ENCODE measurements around the gene GOLGA5. TPM values are rescaled to one million over a fixed set of nuclear protein-coding genes. Genes with fewer than 3 reads are reported as not detected.

The GOLGA5 gene
- total and polyA plus RNA-seq, 2 of the 13 experiments (the other 11 are each of a cell fraction or from before 2014, with no cell fraction given) = 31.0 to 40.0 TPM

DNA sequence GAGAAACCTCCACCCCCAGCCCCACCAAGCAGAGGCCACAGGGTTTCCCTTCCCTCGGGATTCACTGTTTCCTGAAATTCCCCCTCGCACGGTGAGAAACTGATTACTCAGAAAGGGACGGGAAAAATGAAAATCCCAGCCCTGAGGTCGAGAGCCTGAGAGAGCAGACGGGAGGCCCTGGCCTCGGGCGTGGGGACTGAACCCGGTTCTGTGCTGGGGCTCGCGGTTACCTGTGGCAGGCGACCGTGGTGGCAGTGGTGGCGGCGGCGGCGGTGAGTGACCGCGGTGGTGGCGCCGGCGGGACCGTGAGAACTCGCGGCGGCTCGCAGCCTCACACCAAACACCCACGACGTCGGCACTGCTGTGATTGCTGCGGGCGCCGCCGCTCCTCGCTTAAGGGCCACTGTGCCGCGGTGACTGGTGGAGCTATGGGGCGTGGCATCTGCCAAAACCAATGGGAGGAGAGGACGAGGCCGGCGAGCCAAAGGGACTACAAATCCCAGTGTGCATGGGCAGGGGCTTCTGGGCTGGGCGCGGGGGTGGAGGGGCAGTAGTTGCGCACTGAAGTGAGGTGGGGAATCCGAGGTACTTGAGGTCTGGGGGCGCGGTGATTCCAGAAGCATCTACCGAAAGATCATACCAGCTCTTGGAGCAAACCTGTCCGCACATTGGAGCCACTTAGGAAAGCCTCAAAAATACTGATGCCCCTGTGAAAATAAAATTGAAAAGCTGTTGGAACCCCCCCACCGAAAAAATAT lies 45.7 kb upstream of the GOLGA5 start, which contains the start of gene LGMN (continued):
- TF ChIP-seq GZF1 (CRISPR knock-in tag; IDR thresholded peaks at IDR 0.05) (no peak), KAT2B (IDR thresholded peaks at IDR 0.05; ENCODE audit: borderline replicate concordance, low read depth, low read length) (no peak), ZNF660 (CRISPR knock-in tag; IDR thresholded peaks at IDR 0.05; ENCODE audit: borderline replicate concordance, low read depth) (no peak), NCOA5 (CRISPR knock-in tag; IDR thresholded peaks at IDR 0.05) (no peak), ZNF232 (CRISPR knock-in tag; IDR thresholded peaks at IDR 0.05; ENCODE audit: borderline replicate concordance) (no peak), RAD51 (IDR thresholded peaks at IDR 0.05; ENCODE audit: borderline replicate concordance) (no peak), ZNF547 (CRISPR knock-in tag; IDR thresholded peaks at IDR 0.05) (peak; percentile 82), TAF1 (CRISPR knock-in tag; IDR thresholded peaks at IDR 0.05) (peak; percentile 97), MIER2 (CRISPR knock-in tag; IDR thresholded peaks at IDR 0.05) (no peak), NCOA2 (CRISPR knock-in tag; IDR thresholded peaks at IDR 0.05) (no peak), ZNF136 (CRISPR knock-in tag; IDR thresholded peaks at IDR 0.05; ENCODE audit: low read depth) (0 out of 2 replicates have a peak, but pooled peaks have one; percentile 62), ZBTB8A (CRISPR knock-in tag; IDR thresholded peaks at IDR 0.05; ENCODE audit: borderline replicate concordance, low read depth) (no peak), ZKSCAN8 (CRISPR knock-in tag; IDR thresholded peaks at IDR 0.05; ENCODE audit: borderline replicate concordance) (no peak), RERE (CRISPR knock-in tag; IDR thresholded peaks at IDR 0.05; ENCODE audit: low read depth) (0 out of 2 replicates have a peak, but pooled peaks have one; percentile 17)
- TF ChIP-seq, protein P1, sequence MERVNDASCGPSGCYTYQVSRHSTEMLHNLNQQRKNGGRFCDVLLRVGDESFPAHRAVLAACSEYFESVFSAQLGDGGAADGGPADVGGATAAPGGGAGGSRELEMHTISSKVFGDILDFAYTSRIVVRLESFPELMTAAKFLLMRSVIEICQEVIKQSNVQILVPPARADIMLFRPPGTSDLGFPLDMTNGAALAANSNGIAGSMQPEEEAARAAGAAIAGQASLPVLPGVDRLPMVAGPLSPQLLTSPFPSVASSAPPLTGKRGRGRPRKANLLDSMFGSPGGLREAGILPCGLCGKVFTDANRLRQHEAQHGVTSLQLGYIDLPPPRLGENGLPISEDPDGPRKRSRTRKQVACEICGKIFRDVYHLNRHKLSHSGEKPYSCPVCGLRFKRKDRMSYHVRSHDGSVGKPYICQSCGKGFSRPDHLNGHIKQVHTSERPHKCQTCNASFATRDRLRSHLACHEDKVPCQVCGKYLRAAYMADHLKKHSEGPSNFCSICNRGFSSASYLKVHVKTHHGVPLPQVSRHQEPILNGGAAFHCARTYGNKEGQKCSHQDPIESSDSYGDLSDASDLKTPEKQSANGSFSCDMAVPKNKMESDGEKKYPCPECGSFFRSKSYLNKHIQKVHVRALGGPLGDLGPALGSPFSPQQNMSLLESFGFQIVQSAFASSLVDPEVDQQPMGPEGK (CRISPR knock-in tag; IDR thresholded peaks at IDR 0.05) = peak; percentile 94
- TF ChIP-seq, protein P2, sequence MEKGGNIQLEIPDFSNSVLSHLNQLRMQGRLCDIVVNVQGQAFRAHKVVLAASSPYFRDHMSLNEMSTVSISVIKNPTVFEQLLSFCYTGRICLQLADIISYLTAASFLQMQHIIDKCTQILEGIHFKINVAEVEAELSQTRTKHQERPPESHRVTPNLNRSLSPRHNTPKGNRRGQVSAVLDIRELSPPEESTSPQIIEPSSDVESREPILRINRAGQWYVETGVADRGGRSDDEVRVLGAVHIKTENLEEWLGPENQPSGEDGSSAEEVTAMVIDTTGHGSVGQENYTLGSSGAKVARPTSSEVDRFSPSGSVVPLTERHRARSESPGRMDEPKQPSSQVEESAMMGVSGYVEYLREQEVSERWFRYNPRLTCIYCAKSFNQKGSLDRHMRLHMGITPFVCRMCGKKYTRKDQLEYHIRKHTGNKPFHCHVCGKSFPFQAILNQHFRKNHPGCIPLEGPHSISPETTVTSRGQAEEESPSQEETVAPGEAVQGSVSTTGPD (CRISPR knock-in tag; IDR thresholded peaks at IDR 0.05) = no peak
- TF ChIP-seq, protein P3, sequence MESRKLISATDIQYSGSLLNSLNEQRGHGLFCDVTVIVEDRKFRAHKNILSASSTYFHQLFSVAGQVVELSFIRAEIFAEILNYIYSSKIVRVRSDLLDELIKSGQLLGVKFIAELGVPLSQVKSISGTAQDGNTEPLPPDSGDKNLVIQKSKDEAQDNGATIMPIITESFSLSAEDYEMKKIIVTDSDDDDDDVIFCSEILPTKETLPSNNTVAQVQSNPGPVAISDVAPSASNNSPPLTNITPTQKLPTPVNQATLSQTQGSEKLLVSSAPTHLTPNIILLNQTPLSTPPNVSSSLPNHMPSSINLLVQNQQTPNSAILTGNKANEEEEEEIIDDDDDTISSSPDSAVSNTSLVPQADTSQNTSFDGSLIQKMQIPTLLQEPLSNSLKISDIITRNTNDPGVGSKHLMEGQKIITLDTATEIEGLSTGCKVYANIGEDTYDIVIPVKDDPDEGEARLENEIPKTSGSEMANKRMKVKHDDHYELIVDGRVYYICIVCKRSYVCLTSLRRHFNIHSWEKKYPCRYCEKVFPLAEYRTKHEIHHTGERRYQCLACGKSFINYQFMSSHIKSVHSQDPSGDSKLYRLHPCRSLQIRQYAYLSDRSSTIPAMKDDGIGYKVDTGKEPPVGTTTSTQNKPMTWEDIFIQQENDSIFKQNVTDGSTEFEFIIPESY (CRISPR knock-in tag; IDR thresholded peaks at IDR 0.05) = no peak
- TF ChIP-seq, protein P4, sequence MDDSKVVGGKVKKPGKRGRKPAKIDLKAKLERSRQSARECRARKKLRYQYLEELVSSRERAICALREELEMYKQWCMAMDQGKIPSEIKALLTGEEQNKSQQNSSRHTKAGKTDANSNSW (CRISPR knock-in tag; IDR thresholded peaks at IDR 0.05; ENCODE audit: borderline replicate concordance) = no peak

Measured in HepG2 (cell line).